ENCODE data around the gene IL10RA. TPM values are rescaled to one million over a fixed set of nuclear protein-coding genes. Genes with fewer than 3 reads are reported as not detected.
A peak's percentile ranks its signal among the peaks of the same experiment; 100 is the strongest.

IL10RA gene
- total and polyA plus RNA-seq, 10 donors, result 32.9 to 239 (median 156) TPM

DNA sequence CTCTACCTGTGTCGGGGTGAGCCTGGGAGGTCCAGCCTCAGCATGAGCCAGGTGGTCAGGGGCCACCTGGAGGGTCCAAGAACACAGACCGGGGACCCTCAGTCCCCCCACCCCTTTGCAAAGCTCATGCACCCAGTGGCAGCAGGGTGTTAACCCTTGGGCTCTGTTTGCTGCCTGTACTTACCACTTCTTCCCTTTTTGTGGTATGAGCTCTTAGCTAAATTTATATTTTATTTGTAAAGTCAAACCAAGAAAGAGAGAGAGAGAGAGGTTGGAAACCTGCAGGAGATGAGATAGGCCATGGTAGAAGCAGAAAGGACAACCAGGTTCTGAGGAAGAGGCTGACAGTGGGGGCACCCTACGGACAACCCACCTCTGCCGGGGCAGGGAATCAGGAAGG, 29.9 kb downstream of the IL10RA start:
- WGBS, 5 donors, result 12 to 44% (median 37%) methylated on average over 4 of the region's 4 CpGs
- peaks cover 2 to 43% (median 29%) of the 10 kb centered on the region in 8 donors for H3K9me3 ChIP-seq
- no peaks in the 10 kb centered on the region for H3K36me3 ChIP-seq
- H3K27ac ChIP-seq, result peak overlapping the region in 6 of 8 donors; percentile 36 to 65 (median 50)
- peak overlapping the region in 1 of 8 donors; percentile 26 for H3K4me3 ChIP-seq
- intact Hi-C loops (cut with DNase I; ENCODE audit: low total_unique reads), result no loop called here
- no peaks in the 10 kb centered on the region for H3K27me3 ChIP-seq (replicated peaks in 1 of 7)
- TF ChIP-seq POLR2AphosphoS5 (IDR thresholded peaks at IDR 0.05) (no peak), POLR2A (IDR thresholded peaks at IDR 0.05) (no peak)
- no peak for DNase-seq
- H3K4me1 ChIP-seq, result peaks cover 16 to 60% (median 45%) of the 10 kb centered on the region in 6 donors

- Histone ChIP-seq H3K4me1 (peaks cover 6 to 50% (median 35%) of the 10 kb centered on the region in 6 donors), H3K9me3 (peaks cover 4 to 48% (median 34%) of the 10 kb centered on the region in 8 donors), H3K36me3 (no peaks in the 10 kb centered on the region), H3K27ac (no peak overlapping the region), H3K4me3 (no peak overlapping the region), H3K27me3 (replicated peaks in 1 of 7) (no peaks in the 10 kb centered on the region)
- intact Hi-C loops (cut with DNase I; ENCODE audit: low total_unique reads), result no loop called here
- TF ChIP-seq POLR2AphosphoS5 (IDR thresholded peaks at IDR 0.05) (no peak), CTCF (IDR thresholded peaks at IDR 0.05 in 8 of 11, conservative IDR thresholded peaks at IDR 0.05 in 3 of 11) (no peak), POLR2A (IDR thresholded peaks at IDR 0.05) (no peak)
- WGBS, 5 donors, result 82 to 91% (median 90%) methylated on average over 3 of the region's 3 CpGs
- no peak for DNase-seq
Measured at GRCh38 chr11:118017111-118017510, 30.9 kb downstream of the IL10RA start.

- H3K9me3 ChIP-seq, result peaks cover 4 to 48% (median 34%) of the 10 kb centered on the region in 8 donors
- TF ChIP-seq POLR2A (IDR thresholded peaks at IDR 0.05) (no peak), CTCF (IDR thresholded peaks at IDR 0.05 in 8 of 11, conservative IDR thresholded peaks at IDR 0.05 in 3 of 11) (no peak), POLR2AphosphoS5 (IDR thresholded peaks at IDR 0.05) (no peak)
- H3K36me3 ChIP-seq, result no peaks in the 10 kb centered on the region
- WGBS, 5 donors, result 54 to 74% (median 68%) methylated on average over 4 of the region's 4 CpGs
- H3K27ac ChIP-seq, result no peak overlapping the region
- H3K4me1 ChIP-seq, result peaks cover 0 to 43% (median 28%) of the 10 kb centered on the region in 6 donors
- DNase-seq, result no peak
- no peak overlapping the region for H3K4me3 ChIP-seq
- no peaks in the 10 kb centered on the region for H3K27me3 ChIP-seq (replicated peaks in 1 of 7)
- intact Hi-C loops (cut with DNase I; ENCODE audit: low total_unique reads), result no loop called here
Measured at GRCh38 chr11:118017631-118018315, 31.6 kb downstream of the IL10RA start.

- TF ChIP-seq POLR2A (IDR thresholded peaks at IDR 0.05), result no peak
- no peak for TF ChIP-seq CTCF (IDR thresholded peaks at IDR 0.05 in 8 of 11, conservative IDR thresholded peaks at IDR 0.05 in 3 of 11)
- no peak for TF ChIP-seq POLR2AphosphoS5 (IDR thresholded peaks at IDR 0.05)
- Histone ChIP-seq H3K9me3 (peaks cover 4 to 48% (median 34%) of the 10 kb centered on the region in 8 donors), H3K27me3 (replicated peaks in 1 of 7) (no peaks in the 10 kb centered on the region), H3K4me3 (no peak overlapping the region), H3K27ac (no peak overlapping the region), H3K4me1 (peaks cover 0 to 37% (median 22%) of the 10 kb centered on the region in 6 donors), H3K36me3 (no peaks in the 10 kb centered on the region)
- intact Hi-C loops (cut with DNase I; ENCODE audit: low total_unique reads), result no loop called here
- DNase-seq, result no peak
- 87 to 98% (median 96%) methylated on average over 2 of the region's 2 CpGs for WGBS, 5 donors
Measured at GRCh38 chr11:118018401-118018800, 32.2 kb downstream of the IL10RA start.

Data from spleen (tissue), 11 donors.